Measurements from ENCODE around the gene DENND2C.
"Not testable (repeated sequence)": the region's sequence is repeated elsewhere in the genome, so short reads cannot be mapped to it uniquely, and the experiment has no call there.

The DENND2C gene

DNA sequence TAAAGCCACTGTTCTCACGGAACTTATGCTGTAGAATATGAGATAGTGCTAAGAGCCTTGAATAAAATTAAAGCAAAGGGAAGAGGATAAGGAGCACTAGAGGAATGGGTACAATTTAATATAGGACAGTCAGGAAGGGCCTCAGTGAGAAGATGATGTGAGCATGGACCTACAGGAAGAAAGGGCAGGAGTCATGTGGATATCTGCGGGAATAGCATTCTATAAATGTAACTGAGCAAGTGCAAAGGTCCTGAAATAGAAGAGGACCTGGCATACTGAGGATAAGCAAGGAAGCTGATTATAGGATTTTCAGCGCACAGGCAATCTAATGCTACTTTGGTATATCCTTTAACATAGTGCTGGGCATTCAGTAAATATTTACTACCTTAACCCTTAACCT is 75.8 kb downstream of the DENND2C start:
- DNase-seq, result no peak

DNA sequence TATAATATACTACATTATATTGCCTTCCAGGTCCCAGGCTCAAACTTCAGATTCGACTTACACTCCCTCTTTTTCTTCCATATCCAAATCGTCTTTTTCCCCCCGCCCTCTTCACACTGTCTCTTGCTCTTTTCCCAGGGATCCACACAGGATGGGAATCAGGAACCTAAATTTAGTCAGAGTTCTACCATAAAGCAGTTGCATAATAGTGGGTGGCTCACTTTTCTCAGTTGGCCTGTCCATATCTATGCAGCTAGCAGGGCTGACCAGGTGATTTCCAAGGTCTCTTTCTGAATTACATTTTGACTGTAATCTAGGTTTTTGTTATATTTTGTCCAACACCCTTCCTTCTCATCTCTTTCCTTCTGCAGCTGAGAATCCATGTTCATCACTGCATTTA is 80.7 kb downstream of the DENND2C start:
- no peak for DNase-seq

DNA sequence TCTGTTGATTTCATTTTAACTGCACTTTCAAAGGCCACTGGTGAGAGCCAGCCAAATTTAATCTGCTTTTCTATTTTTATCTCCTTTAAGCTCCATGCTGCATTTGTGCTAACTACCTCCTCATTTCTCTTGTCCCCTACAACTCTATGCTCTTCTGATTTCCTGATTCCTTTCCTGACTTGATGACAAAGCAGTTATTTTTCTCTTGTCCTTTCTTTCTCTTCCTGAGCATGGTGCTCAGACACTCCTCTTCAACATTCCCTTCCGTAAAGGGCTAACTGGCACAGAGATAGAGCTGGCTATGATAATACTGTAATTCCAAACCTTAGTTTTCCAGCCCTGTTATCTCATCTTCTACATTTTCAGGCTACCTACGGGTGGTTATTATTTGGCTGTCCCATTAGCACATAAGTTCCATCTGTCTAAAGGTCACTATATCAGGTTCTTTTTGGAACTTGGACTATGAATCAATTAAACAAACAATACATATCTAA is 81.6 kb downstream of the DENND2C start:
- no peak for DNase-seq

DNA sequence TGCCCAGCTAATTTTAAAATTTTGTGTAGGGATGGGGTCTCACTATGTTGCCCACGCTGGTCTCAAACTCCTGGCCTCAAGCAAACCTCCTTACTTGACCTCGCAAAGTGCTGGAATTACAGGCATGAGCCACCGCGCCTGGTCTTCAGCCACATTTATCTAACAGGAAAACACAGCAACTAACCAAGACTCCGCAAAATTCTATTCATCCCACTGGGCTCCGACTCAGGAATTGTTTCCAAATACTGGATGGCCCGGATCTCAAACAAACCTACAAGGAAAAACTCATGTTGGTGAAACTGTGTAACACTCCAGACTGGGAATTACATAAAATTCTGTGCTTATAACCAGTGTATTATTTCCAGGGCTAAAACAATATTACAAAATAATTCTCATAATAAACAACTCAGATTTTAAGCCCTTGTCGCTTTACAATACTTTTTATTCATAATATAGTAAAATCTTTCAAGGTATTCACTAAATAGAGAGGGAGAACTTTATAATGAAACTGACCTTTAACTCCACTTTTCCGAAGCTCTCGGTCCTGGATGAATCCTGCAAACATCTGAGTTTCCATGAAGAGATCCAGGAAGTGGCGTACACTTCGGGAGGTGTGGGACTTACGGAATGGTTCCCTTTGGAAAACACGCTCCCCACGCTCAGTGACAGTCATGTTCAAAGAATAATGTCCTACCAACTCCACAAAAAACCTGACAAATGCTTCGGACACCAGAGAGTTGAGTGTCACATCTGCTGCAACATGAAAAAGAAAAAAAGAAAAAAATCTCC is 82.5 kb downstream of the DENND2C start:
- DNase-seq, result no peak

DNA sequence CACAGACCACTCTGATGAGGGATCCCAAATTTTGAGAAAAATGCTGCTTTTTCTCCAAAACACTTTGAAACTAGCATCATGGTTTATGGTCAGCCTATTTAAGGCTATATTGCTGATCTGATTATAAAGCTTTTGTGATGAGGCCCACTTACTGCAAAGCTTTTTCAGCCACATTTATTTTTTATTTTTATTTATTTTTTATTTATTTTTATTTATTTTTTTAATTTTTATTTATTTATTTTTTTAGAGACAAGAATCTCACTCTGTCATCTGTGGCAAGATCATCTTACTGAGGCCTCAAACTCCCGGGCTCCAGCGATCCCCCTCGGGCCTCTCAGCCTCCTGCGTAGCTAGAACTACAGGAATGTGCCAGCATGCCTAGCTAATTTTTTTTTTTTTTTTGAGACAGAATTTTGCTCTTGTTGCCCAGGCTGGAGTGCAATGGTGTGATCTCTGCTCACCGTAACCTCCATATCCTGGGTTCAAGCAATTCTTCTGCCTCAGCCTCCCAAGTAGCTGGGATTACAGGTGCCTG is 83.3 kb downstream of the DENND2C start:
- no peak for DNase-seq

DNA sequence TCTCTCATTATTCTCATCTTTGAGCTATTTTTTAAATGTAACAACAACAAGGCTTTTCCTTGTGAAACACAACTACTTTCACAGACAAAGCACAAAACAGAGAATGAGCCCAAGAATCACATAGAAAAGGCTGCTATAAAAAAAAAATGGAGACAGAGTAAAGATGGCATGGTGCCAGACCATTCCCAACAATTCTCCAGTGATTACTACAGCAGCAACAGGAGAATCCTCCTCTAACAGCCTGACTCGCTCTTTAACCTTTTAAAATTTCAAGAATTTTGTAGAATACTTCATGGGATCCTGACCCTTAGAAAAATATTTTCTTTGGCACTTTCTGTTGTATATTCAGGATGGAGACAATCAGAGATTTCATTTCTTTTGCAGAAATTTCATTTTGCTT is 84.6 kb downstream of the DENND2C start:
- DNase-seq, result no peak

DNA sequence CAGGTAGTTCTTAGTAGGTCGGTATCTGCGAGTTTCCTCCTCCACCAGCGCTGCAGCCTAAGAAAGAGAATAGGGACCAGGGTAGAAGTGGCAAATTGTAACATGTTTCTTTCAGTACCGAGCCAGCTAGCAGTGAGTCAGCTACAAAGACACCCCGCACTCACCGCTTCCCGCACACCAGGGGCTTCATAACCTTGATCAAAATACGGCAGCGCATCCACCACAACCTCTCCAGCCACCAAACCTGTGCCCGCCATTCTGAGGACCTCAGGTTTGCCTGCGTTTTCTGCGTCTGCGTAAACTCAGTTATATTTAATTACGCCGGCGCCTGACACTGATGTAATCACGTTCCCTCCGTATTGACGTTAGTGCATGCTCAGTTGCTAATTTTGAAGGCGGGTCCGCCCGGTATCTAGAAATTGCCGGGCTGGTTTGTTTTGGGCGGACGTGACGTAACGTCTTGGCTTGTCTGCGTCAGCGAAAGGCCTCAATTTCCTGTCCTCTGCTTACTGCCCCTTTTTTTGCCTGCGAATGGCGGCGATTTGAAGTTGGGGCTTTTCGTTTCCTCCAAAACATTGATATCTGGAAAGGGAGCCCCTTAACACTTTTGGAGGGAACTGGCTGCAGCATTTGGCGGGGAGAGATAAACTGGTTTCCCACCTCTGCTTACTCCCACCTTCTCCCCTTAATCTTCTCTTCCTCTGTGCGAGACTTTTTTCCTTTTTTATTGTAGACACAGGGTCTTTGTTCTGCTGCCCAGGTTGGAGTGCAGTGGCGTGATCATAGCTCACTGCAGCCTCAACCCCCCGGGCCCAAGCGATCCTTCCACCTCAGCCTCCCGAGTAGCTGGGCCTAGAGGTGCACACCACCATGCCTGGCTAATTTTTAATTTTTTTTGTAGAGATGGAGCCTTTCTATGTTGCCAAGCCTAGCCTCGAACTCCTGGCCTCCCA is 88.2 kb downstream of the DENND2C start, which contains the start of gene BCAS2:
Gene BCAS2, minus strand, starts transcription at position 281 of the 953 bp plus-strand sequence. Its CDS starts 24 bp downstream, at position 257.
- peak; percentile 90 for DNase-seq

DNA sequence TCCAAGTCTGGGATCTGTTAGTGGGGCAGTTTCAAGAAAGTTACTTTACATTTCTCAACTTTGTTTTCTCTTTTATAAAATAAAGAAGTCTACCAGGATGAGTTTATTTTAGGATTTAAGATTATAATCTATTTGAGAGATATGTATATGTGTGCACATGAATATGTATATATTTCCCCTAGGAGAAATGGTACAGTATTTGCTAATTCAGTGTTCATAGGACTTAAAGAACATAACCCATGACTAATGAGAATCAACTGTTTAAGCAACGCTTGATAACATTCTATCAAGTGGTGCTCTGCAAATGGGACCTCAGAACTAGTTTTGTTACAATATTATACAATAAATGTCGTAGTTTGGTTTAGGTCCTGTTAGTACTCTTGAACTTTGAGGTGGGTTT is 95.5 kb downstream of the DENND2C start:
- DNase-seq, result no peak

DNA sequence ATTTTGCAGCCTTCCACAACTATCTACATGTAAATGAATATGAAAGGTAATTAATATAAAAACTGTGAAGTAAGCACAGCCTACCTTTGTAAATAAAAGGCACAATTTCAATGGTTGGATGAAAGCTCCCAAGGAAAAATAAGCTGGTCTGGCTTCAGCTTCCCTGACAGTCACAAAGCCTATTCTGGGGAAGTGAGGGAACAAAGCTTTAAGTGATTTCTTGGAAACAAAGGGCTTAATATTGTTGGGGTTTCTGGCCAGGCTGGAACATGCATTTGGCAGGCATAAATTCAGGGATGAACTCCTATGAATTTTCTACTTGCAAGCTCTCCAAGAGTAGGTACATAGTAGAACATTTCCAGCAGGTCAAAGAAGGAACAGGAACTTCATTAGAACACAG is 105.7 kb downstream of the DENND2C start:
- no peak for DNase-seq

DNA sequence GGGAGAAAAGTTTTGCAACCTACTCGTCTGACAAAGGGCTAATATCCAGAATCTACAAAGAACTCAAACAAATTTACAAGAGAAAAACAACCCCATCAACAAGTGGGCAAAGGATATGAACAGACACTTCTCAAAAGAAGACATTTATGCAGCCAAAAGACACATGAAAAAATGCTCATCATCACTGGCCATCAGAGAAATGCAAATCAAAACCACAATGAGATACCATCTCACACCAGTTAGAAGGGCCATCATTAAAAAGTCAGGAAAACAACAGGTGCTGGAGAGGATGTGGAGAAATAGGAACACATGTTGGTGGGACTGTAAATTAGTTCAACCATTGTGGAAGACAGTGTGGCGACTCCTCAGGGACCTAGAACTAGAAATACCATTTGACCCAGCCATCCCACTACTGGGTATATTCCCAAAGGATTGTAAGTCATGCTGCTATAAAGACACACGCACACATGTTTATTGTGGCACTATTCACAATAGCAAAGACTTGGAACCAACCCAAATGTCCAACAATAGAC is 106.8 kb downstream of the DENND2C start:
- not testable (repeated sequence) for DNase-seq

DNA sequence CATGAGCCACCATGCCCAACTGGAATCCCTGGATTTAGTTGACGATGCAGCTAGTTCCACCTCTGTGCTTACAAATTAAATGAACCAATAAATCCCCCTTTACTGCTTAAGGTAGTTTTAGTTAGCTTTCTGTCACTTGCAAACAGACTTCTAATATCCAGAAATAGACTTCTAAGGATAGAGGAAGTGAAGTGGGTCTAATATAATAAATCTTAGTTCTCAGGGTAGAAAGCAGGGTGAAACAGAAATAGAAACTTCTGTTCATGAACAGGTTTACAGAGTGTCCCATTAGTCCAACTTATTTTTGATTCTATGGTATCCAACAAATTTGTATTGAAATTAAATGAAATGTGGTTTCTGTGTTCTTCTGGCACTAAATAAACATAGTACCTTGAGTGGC is 108.5 kb downstream of the DENND2C start:
- no peak for DNase-seq

DNA sequence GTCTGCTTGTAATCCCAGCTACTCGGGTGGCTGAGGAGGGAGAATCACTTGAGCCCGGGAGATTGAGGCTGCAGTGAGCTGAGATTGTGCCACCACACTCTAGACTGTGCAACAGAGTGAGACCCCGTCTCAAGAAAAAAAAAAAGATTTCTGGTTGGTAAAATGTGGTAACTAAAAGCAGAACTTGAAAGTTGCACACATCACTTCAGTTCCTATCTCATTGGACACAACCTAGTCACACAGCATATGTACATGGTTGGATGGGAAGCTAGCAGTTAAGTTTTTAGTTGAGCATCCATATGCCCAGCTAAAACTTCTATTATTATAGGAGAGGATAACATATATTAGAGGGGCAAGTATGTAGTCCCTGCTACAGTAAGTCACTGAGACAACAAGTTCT is 110.5 kb downstream of the DENND2C start:
- no peak for DNase-seq

DNA sequence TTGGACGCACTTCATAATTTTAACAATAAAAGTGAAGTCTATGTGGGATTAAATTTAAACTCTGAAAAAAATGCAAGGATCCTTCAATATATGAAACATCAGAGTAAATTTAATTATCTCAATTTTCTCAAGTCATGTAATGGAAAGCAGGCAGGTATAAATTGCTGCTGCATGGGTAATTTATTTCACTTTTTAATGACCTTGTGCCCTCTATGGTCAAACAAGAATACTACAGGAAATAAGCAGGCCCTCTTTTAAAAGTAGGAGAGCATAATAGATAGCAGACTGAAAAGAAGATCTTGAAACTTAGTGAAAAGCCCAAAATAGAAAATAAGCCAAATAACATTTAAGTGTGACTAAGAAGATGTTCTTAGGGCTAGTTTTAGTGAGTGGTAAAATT is 111.3 kb downstream of the DENND2C start:
- DNase-seq, result no peak

DNA sequence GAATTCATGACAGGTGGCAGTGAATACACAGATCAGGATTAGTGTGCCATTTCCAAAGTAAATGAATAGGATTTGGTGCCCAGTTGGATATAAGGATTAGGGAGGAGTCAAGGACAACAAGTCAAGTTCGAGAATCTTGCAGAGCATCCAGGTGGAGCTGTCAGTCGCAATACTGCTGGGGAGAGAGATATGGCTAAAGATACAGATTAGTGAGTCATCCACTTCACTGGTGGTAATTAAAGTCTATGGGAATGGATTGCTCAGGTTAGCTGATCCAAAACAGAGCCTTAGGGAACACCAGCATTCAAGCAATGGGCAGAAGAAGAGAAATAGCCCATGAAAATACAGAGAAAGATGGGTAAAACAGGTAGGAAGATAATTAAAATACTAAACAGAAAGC is 115.3 kb downstream of the DENND2C start:
- DNase-seq, result no peak

DNA sequence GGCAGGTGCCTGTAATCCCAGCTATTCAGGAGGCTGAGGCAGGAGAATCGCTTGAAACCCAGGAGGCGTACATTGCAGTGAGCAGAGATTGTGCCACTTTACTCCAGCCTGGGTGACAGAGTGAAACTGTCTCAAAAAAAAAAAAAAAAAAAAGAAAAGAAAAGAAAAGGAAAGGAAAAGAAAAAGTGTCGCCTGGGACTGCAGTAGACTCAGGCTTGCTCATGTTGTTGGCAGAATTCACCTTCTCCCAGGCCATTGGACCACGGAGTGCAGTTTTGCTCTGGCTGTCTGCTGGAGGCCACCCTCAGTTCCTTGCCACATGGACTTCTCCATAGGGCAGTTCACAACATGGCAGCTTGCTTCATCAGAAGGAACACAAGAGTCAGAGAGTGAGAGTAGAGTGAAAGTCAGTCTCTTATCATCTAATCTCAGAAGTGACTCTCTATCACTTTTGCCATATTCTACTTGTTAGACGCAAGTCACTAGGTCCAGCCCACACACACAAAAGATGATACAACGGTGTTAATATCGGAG is 117.7 kb downstream of the DENND2C start:
- no peak for DNase-seq

DNA sequence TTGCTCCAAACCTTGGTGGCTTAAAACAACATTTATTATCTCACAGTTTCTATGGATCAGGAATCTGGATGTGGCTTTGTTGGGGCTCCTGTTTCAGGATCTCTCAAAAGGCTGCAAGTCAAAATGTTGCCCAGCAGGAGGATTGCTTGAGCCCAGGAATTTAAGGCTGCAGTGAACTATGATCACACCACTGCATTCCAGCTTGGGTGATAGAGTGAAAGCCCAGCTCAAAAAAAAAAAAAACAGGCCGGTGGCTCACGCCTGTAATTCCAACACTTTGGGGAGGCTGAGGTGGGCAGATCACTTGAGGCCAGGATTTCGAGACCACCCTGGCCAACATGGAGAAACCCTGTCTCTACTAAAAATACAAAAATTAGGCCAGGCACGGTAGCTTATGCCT is 118.4 kb downstream of the DENND2C start:
- DNase-seq, result no peak

DNA sequence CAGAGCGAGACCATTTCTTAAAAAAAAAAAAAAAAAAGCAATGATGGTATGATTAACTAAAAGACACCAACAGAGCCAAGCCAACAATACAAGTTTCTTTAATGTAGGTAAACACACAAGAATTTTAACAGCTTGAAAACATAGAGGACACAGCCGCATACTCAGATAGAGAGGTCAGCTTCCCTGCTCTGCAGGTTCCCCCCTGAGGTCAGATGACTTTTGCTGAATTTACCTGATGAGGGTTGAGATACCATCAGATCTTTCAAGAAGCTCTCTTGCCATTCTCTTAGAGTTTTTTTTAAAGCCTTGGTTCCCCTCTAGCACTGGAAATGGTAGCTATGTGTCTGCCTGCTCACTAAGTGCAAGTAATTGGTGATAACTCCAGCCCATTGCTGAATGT is 119.5 kb downstream of the DENND2C start:
- DNase-seq, result no peak

DNA sequence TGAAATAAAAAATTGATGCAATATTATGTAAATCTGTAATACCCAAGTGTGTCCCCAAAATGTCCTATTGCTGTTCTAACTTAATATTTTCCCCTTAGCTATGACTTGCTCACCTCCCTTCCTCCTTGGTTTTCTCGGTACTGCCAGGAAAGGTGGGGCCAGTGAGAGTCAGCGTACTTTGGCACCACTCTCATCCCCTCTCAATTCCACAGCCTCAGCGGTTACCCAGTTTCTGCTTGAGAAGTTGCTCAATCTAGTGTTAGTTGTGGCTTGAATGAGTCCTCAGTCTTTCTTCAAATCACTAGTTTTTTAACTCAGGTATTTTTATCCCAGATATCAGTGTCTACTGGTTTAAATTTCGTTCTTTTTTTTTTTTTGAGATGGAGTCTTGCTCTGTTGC is 120.7 kb downstream of the DENND2C start:
- DNase-seq, result no peak

DNA sequence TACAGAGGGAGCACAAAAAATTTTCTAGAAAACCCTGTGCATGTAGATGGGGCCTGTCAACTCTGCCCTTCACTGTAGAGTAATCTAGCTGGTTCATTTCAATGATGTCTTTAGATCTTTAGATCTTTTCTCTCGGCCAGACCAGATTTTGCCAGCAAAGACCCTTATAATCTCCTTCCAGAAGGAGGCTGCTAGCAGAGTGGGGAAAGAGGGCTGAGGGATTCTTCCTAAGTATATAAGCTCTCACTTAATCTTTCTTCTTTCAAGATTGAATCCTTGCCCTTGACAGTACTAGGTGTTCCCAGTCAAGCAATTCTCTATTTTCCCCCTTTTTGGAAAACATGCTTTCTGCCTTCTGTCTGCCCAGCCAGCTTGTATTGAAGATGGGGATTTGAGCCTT is 122.8 kb downstream of the DENND2C start:
- DNase-seq, result no peak

DNA sequence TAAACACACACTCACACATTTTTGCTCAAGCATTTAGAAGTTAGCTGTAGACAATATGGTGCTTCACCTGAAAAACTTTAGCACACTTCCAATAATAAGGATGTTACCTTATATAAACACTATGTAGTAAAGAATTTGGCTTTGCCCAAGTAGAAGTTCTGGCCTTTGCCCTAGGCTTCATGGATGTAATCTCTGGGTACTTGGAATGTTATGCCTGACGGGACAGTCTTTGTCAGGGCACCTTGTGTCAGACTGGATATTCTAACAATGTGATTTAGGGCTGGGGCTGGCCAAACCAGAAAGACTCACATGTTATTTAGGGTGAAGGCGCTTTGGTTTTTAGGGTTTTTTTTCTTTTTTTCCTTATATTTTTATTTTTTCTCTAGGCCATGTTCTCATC is 124.1 kb downstream of the DENND2C start:
- no peak for DNase-seq

DNA sequence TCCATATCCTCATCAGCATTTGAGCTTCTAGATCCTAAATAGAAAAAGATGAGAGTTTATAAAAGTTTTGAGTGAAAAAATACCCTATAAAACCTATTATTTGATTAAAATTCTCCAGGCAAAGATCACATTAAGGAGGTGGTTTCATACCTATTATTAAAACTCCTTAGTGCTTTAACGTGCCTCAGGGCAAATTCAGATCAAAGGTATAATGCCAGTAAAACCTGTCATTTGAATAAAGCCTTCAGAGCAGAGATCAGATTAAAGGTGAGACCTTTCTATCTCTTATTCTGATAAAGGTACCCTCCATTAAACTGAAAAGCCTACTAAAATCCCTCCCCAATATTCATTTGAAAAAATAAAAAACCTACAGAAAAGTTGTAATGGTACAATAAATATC is 124.5 kb downstream of the DENND2C start:
- DNase-seq, result no peak

DNA sequence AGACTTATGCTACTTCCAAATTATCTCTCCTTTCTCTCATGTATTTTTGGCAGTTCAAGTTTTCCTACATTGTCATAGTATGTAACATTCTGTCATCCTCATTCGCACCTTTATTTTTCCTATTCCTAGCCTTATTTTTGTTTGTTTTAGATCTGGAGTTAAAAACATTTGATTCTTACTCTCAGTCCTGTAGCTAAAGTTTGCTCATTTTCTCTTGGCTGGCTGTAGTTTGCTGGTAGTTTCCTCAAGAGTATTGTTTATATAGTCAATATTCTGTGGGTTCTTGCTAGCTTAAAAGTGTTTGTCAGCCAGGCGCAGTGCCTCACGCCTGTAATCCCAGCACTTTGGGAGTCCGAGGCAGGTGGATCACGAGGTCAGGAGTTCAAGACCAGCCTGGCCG is 129.0 kb downstream of the DENND2C start:
- no peak for DNase-seq

DNA sequence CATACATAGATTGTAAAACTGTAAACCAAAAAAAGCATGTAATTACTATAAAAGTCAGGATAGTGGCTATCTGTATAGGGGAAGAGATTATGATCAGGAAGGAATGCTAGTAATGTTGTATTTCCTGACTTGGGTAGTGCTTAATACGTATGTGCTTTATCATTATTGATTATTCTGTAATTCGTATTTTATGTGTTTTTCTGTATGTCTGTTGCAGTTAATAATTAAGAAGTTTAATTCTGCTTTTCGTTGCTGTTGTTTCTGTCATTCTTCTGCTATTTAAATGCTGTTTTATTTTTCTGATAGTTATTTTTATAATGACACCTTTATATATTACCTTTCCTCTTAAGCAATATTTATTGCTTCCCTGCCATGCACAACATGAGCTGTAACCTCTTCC is 129.6 kb downstream of the DENND2C start:
- DNase-seq, result no peak
